Activated CD8-positive, alpha-beta T cell treated with anti-CD3 and anti-CD28 coated beads for 36 hours (primary cell): ENCODE measurements around the gene HSP90AB1. TPM values are rescaled to one million over a fixed set of nuclear protein-coding genes. Genes with fewer than 3 reads are reported as not detected.

Experiments used
- ATAC-seq: fragments of 200-7000 bp; cut with Tn5 transposase; one replicate; pipeline ENCODE4 v1.10.0; 2021; ENCODE audit warnings: mild to moderate bottlenecking, moderate library complexity
- CTCF ChIA-PET: fragments of 350-600 bp; sonication (Branson Sonifier 250); formaldehyde crosslinking; loops from one replicate; lab custom pipeline; 2021; ENCODE audit warnings: antibody characterized with exemption; lab: Charles Lee
- POLR2A ChIA-PET: fragments of 350-600 bp; sonication (Branson Sonifier 250); formaldehyde crosslinking; loops from one replicate; lab custom pipeline; 2021; ENCODE audit warnings: antibody characterized with exemption; lab: Charles Lee
- DNase-seq: peaks from one replicate; pipeline ENCODE4 v3.0.0-alpha.2; 2020
- H3K27ac Mint-ChIP-seq: one replicate; pipeline ENCODE4 v1.8.0; 2021; ENCODE audit warnings: mild to moderate bottlenecking, mixed read lengths
- H3K27me3 Mint-ChIP-seq: one replicate; pipeline ENCODE4 v1.8.0; 2021; ENCODE audit warnings: mixed read lengths
- H3K36me3 Mint-ChIP-seq: one replicate; pipeline ENCODE4 v1.8.0; 2021; ENCODE audit warnings: low read depth, mixed read lengths
- H3K4me1 Mint-ChIP-seq: one replicate; pipeline ENCODE4 v1.8.0; 2021; ENCODE audit warnings: low read depth, mixed read lengths
- H3K4me3 Mint-ChIP-seq: one replicate; pipeline ENCODE4 v1.8.0; 2021; ENCODE audit warnings: mild to moderate bottlenecking, moderate library complexity, mixed read lengths
- H3K9me3 Mint-ChIP-seq: one replicate; pipeline ENCODE4 v1.8.0; 2021; ENCODE audit warnings: mixed read lengths
- intact Hi-C: fragments of 100-400 bp; cut with micrococcal nuclease; formaldehyde crosslinking; loops from one replicate; pipeline ENCODE4 v1.10.0; 2022
- total RNA-seq, 2 experiments: library from RNA; stranded (reverse); gene quantifications; one replicate each; pipeline ENCODE4 v1.2.3, GENCODE V29; 2021
- TF ChIP-seq, protein P1 (sequence below): fragments of 200-600 bp; IDR thresholded peaks from one replicate; pipeline ENCODE4 v1.8.0; 2022; ENCODE audit warnings: antibody characterized with exemption, mild to moderate bottlenecking

Gene HSP90AB1
- total RNA-seq, 2 experiments from 2014 or later, result 2,124 to 2,130 TPM

DNA sequence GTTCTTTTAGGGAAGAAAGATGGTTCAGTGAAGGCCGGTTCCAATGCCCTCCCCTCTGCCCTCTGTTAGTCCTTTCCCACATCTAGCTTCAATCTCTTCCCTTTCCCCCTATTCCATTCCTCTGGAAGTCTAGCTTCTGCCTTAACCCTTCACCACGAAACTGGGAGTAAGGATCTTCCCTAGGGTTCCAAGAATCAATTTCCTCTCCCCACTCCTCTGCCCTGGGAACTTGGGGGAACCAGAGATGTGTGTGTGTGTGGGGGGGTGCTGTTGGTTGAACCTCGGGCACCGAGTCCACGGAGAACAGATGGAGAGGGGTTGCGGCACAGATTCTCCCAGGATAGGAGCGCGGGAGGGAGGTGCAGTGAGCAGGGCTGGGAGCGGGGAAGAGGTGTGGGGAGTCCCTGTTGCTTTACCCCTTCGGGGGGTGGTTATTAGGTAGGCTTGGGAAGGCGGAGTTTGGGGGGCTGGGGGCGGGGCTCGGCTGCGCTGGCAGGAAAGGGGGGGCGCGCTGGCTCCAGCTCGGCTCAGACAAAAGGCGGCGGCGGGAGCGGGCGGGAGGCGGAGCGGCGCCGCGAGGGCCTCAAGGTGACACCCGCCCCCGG is 23.1 kb downstream of the HSP90AB1 start, which contains the start of gene TMEM151B:
Gene TMEM151B (plus strand): TSS at position 530 of the 605 bp plus-strand sequence. CDS start 293 bp downstream, outside the sequence.
- Mint-ChIP-seq H3K9me3 (no peaks in the 10 kb centered on the region), H3K27ac (no peak within 1 kb of the TSS), H3K4me3 (peak within 1 kb of the TSS; percentile 47), H3K4me1 (peaks cover 24% of the 10 kb centered on the region), H3K27me3 (peaks cover 44% of the 10 kb centered on the region), H3K36me3 (no peaks in the 10 kb centered on the region)
- ChIA-PET POLR2A (interaction anchor here (1.0 to 2.1 kb wide), 4 partner anchors 13 to 68 kb away, joined by 3 to 8 read pairs (median 6); partner anchors contain the start of gene SLC35B2), CTCF (interaction anchor here (1.4 to 6.5 kb wide), 8 partner anchors 13 to 185 kb away, joined by 3 to 182 read pairs (median 15); partner anchors contain the start of genes AARS2, SLC35B2 and SPATS1)
- DNase-seq, result peak; percentile 43
- intact Hi-C loops, result loop anchor here (2.0 to 5.0 kb wide), 2 partner anchors 35 to 187 kb away; no protein-coding TSS in a partner anchor
- TF ChIP-seq, protein P1, sequence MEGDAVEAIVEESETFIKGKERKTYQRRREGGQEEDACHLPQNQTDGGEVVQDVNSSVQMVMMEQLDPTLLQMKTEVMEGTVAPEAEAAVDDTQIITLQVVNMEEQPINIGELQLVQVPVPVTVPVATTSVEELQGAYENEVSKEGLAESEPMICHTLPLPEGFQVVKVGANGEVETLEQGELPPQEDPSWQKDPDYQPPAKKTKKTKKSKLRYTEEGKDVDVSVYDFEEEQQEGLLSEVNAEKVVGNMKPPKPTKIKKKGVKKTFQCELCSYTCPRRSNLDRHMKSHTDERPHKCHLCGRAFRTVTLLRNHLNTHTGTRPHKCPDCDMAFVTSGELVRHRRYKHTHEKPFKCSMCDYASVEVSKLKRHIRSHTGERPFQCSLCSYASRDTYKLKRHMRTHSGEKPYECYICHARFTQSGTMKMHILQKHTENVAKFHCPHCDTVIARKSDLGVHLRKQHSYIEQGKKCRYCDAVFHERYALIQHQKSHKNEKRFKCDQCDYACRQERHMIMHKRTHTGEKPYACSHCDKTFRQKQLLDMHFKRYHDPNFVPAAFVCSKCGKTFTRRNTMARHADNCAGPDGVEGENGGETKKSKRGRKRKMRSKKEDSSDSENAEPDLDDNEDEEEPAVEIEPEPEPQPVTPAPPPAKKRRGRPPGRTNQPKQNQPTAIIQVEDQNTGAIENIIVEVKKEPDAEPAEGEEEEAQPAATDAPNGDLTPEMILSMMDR, result no peak
- ATAC-seq, result no peak

DNA sequence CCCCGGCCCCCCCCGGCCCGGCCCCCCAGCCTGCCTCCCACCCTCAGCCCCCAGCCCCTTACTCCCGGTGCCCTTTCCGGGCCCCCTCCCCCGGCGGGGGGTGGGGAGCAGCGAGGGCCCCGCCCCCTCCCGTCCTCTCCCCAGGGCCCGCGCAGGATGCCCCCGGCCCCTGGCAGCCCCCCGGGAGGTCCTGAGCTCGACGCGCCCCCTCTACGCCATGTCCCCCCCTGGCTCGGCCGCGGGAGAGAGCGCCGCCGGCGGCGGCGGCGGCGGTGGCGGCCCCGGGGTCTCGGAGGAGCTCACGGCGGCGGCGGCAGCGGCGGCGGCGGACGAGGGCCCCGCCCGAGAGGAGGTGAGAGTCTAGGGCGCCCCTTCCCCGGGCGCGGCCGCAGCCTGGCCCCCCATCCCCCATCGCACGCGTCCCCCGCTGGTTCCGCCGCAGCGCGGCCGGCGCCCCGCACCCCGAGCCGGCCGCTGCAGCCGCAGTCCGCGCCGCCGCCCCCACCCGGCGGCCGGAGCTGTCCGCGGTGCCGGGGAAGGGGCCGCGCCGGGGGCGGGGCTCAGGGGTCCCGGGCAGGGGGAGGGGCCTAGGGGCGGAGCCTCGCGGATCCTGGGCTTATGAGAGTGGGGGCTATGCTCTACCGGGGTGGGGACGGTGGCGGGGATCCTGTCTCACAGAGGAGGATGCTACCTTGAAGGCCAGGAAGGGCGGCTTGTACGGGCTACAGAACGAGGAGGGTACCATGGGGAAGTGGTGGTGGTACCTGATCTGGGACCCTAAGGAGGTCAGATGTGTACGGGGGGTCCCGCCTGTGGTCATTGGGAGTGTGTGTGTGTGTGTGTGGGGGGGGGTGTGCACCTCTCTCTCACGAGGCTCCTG is 23.9 kb downstream of the HSP90AB1 start:
- TF ChIP-seq, protein P1, result no peak
- Mint-ChIP-seq H3K4me3 (peak overlapping the region; percentile 47), H3K27me3 (peaks cover 44% of the 10 kb centered on the region), H3K4me1 (peaks cover 24% of the 10 kb centered on the region), H3K27ac (no peak overlapping the region), H3K36me3 (no peaks in the 10 kb centered on the region), H3K9me3 (no peaks in the 10 kb centered on the region)
- intact Hi-C loops, result no loop called here
- ATAC-seq, result no peak
- CTCF ChIA-PET, result interaction anchor here (1.2 to 6.5 kb wide), 6 partner anchors 14 to 185 kb away, joined by 3 to 182 read pairs (median 26); partner anchors contain the start of genes AARS2, SLC35B2 and SPATS1
- no peak for DNase-seq
- POLR2A ChIA-PET, result interaction anchor here (1.0 to 2.1 kb wide), 4 partner anchors 14 to 67 kb away, joined by 3 to 8 read pairs (median 6); partner anchors contain the start of gene SLC35B2

DNA sequence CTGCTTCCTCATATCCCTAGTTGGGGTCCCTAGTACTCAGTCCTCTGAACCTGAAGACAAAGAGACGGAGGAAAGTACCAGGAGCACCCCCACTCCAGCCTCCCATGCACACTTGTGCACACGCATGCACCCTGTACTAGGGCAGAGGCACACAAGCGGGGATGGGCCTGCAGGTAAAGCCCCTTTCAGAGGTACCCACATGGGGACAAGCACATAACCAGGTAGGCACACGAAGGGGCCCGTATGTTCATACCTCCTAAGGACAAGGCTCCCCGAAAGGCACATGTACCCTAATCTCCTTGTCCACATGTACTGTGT is 24.5 kb downstream of the HSP90AB1 start:
- H3K4me3 Mint-ChIP-seq, result peak overlapping the region; percentile 47
- ChIA-PET POLR2A (interaction anchor here (0.9 to 1.9 kb wide), 3 partner anchors 15 to 129 kb away, joined by 3 to 5 read pairs (median 5); partner anchors contain the start of gene SLC35B2), CTCF (interaction anchor here (1.2 to 6.5 kb wide), 4 partner anchors 14 to 65 kb away, joined by 3 to 182 read pairs (median 84); partner anchors contain the start of genes AARS2 and SLC35B2)
- ATAC-seq (no peak), DNase-seq (no peak)
- H3K27ac Mint-ChIP-seq, result no peak overlapping the region
- H3K36me3 Mint-ChIP-seq, result no peaks in the 10 kb centered on the region
- H3K27me3 Mint-ChIP-seq, result peaks cover 44% of the 10 kb centered on the region
- TF ChIP-seq, protein P1, result no peak
- intact Hi-C loops, result no loop called here
- no peaks in the 10 kb centered on the region for H3K9me3 Mint-ChIP-seq
- peaks cover 20% of the 10 kb centered on the region for H3K4me1 Mint-ChIP-seq

DNA sequence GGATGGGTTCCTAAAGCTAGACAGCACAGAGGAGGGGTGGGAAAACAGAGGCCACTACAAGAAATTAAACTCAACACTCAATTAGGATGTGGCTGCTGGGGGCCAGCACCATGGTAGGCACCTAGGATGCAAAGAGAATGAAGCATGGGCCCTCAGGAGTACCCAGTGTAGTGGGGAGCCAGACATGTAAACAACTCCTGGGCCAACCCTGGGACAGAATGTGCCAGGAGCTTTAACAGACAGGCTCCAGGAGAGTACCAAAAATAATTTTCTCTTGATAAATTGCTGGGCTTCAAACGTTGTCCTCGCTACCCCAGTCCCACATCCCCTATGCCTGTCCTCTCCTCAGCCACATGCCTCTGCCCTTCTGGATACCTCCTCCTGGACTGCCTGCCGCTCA is 25.0 kb downstream of the HSP90AB1 start:
- peak overlapping the region; percentile 14 for H3K4me3 Mint-ChIP-seq
- CTCF ChIA-PET, result interaction anchor here (6.5 kb wide), 1 partner anchor 35 kb away, joined by 182 read pairs; the partner anchor contains the start of gene AARS2
- POLR2A ChIA-PET, result interaction anchor here (0.9 to 1.9 kb wide), 3 partner anchors 15 to 129 kb away, joined by 3 to 5 read pairs (median 5); partner anchors contain the start of gene SLC35B2
- no peaks in the 10 kb centered on the region for H3K9me3 Mint-ChIP-seq
- H3K36me3 Mint-ChIP-seq, result no peaks in the 10 kb centered on the region
- DNase-seq, result no peak
- ATAC-seq, result no peak
- peaks cover 14% of the 10 kb centered on the region for H3K4me1 Mint-ChIP-seq
- H3K27ac Mint-ChIP-seq, result no peak overlapping the region
- peaks cover 47% of the 10 kb centered on the region for H3K27me3 Mint-ChIP-seq
- intact Hi-C loops, result no loop called here
- TF ChIP-seq, protein P1, result no peak
